ENCODE results near the gene MT1HL1.
"Not testable (repeated sequence)": the region's sequence is repeated elsewhere in the genome, so short reads cannot be mapped to it uniquely, and the experiment has no call there.

MT1HL1 gene

GRCh38 chr1:236979149-236979900, 24.9 kb downstream of the MT1HL1 start:
- in situ Hi-C loops (cut with HindIII; ENCODE audit: low sequenced_read_pairs): no loop called here

- in situ Hi-C loops (cut with HindIII; ENCODE audit: low sequenced_read_pairs): no loop called here
Observed at GRCh38 chr1:236978740-236979139, 25.5 kb downstream of the MT1HL1 start.

- in situ Hi-C loops (cut with HindIII; ENCODE audit: low sequenced_read_pairs): no loop called here
Observed at GRCh38 chr1:236975461-236975860, 28.8 kb downstream of the MT1HL1 start.

- in situ Hi-C loops (cut with HindIII; ENCODE audit: low sequenced_read_pairs): not testable (repeated sequence)
Observed at GRCh38 chr1:236974025-236974424, 30.2 kb downstream of the MT1HL1 start.

- in situ Hi-C loops (cut with HindIII; ENCODE audit: low sequenced_read_pairs): no loop called here
Observed at GRCh38 chr1:236966636-236967035, 37.6 kb downstream of the MT1HL1 start.

GRCh38 chr1:236963920-236964319, 40.3 kb downstream of the MT1HL1 start:
- in situ Hi-C loops (cut with HindIII; ENCODE audit: low sequenced_read_pairs): no loop called here

- in situ Hi-C loops (cut with HindIII; ENCODE audit: low sequenced_read_pairs): no loop called here
Observed at GRCh38 chr1:236959112-236959511, 45.1 kb downstream of the MT1HL1 start.

GRCh38 chr1:236957235-236957634, 47.0 kb downstream of the MT1HL1 start:
- in situ Hi-C loops (cut with HindIII; ENCODE audit: low sequenced_read_pairs): no loop called here
